ENCODE measurements around the gene LCLAT1. TPM values are rescaled to one million over a fixed set of nuclear protein-coding genes. Genes with fewer than 3 reads are reported as not detected.

Gene LCLAT1
- total and polyA plus RNA-seq, 4 experiments from 2014 or later = 6.1 to 24.9 (median 12.8) TPM

DNA sequence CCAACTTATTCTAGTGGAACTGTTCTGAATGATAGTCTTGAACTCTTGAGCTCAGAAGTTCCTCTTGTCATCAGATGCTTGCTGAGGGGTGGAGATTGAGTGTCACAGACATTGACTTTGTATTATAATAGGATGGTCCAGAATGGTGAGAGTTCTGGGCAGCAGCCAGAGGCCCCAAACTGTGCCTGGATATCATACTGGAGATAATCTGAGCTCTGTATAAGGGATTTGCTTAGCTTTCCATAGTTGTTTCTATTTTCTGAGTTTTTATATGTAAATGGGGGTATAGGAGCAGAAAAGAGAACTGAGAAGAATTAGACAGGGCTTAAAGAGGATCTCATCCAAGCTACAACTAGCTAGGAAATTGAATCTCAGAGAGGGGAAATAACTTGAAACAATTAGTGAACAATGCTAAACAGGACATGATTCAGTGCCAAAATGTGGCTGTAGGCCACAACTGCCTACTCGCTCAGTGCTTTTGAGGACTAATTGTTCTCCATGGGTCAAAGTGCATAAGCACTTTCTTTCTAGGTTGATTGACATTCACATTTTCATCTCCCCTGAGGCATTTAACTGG lies 10.1 kb upstream of the LCLAT1 start:
- DNase-seq = no peak
- Histone ChIP-seq H3K27ac (ENCODE audit: low read depth, low read length) (no peak overlapping the region), H3K4me3 (ENCODE audit: low read length in 2 of 2) (no peak overlapping the region), H3K4me1 (ENCODE audit: insufficient read depth, low read length) (no peaks in the 10 kb centered on the region), H3K9me3 (ENCODE audit: control insufficient read depth in 1 of 2, low read length in 2 of 2) (no peaks in the 10 kb centered on the region), H3K27me3 (ENCODE audit: insufficient read depth, low read length) (no peaks in the 10 kb centered on the region), H3K36me3 (ENCODE audit: insufficient read depth, low read length) (no peaks in the 10 kb centered on the region)
- Mint-ChIP-seq H3K4me1 (peaks cover 0 to 2% (median under 1%) of the 10 kb centered on the region in 4 donors), H3K9me3 (no peaks in the 10 kb centered on the region), H3K4me3 (no peak overlapping the region), H3K36me3 (no peaks in the 10 kb centered on the region), H3K27ac (peak overlapping the region in 1 of 7 donors; percentile 2), H3K27me3 (no peaks in the 10 kb centered on the region)
- ChIA-PET POLR2A (ENCODE audit: partially characterized antibody) (interaction anchor here (1.2 kb wide), 1 partner anchor 10 kb away, joined by 6 read pairs; the partner anchor contains the start of gene LCLAT1), CTCF (ENCODE audit: partially characterized antibody) (no interaction called here)
- intact Hi-C loops (cut with micrococcal nuclease) = no loop called here

DNA sequence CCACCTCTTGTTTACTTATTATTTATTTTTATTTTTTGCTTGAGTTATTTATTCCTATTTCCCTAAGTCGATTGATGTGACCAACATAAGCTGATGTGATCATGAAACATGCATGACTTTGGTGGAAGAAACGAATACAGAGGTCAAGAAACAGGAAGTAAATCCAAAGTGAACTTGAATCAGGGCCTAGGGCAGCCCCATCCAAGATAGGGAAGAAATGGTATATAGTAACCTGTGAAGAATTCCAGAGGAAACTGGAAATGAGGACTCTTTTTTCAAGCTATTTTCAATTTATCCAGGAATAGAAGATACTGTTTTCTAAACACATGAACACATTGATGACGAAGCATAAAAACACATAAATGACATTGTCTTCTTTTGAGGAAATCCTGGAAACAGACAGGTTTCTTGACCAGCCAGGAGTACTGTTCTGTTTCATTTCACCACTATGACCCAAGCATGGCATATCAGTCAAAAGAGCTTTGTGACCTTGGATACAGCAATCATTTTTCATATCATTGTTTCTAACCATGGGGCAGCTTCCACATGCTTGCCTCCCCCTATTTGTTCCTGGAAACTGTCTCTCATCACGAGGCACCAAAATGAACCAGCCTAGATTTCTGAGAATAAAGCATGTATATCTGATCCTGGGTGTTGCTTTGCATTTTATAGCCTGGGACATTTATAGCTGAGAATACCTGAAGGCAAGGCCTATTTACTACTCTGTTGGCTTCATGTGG lies 9.1 kb upstream of the LCLAT1 start:
- CTCF ChIA-PET (ENCODE audit: partially characterized antibody) = interaction anchor here (1.6 kb wide), 1 partner anchor 9 kb away, joined by 4 read pairs; no protein-coding TSS in a partner anchor
- Histone ChIP-seq H3K9me3 (ENCODE audit: control insufficient read depth in 1 of 2, low read length in 2 of 2) (no peaks in the 10 kb centered on the region), H3K36me3 (ENCODE audit: insufficient read depth, low read length) (no peaks in the 10 kb centered on the region), H3K27ac (ENCODE audit: low read depth, low read length) (no peak overlapping the region), H3K4me3 (ENCODE audit: low read length in 2 of 2) (no peak overlapping the region), H3K4me1 (ENCODE audit: insufficient read depth, low read length) (no peaks in the 10 kb centered on the region), H3K27me3 (ENCODE audit: insufficient read depth, low read length) (no peaks in the 10 kb centered on the region)
- Mint-ChIP-seq H3K27ac (no peak overlapping the region), H3K36me3 (no peaks in the 10 kb centered on the region), H3K4me3 (no peak overlapping the region), H3K9me3 (no peaks in the 10 kb centered on the region), H3K4me1 (peaks cover 0 to 2% (median under 1%) of the 10 kb centered on the region in 4 donors), H3K27me3 (no peaks in the 10 kb centered on the region)
- DNase-seq = no peak
- intact Hi-C loops (cut with micrococcal nuclease) = no loop called here
- POLR2A ChIA-PET (ENCODE audit: partially characterized antibody) = interaction anchor here (0.8 kb wide), 1 partner anchor 11 kb away, joined by 3 read pairs; no protein-coding TSS in a partner anchor

GRCh38 chr2:30439296-30439695 lies 7.8 kb upstream of the LCLAT1 start:
- no peaks in the 10 kb centered on the region for H3K36me3 Mint-ChIP-seq
- no peak for DNase-seq
- no peaks in the 10 kb centered on the region for H3K9me3 Mint-ChIP-seq
- Histone ChIP-seq H3K27me3 (ENCODE audit: insufficient read depth, low read length) (no peaks in the 10 kb centered on the region), H3K4me1 (ENCODE audit: insufficient read depth, low read length) (no peaks in the 10 kb centered on the region), H3K36me3 (ENCODE audit: insufficient read depth, low read length) (no peaks in the 10 kb centered on the region), H3K27ac (ENCODE audit: low read depth, low read length) (no peak overlapping the region), H3K4me3 (ENCODE audit: low read length in 2 of 2) (no peak overlapping the region), H3K9me3 (ENCODE audit: control insufficient read depth in 1 of 2, low read length in 2 of 2) (no peaks in the 10 kb centered on the region)
- POLR2A ChIA-PET (ENCODE audit: partially characterized antibody) = no interaction called here
- H3K27me3 Mint-ChIP-seq = no peaks in the 10 kb centered on the region
- intact Hi-C loops (cut with micrococcal nuclease) = no loop called here
- CTCF ChIA-PET (ENCODE audit: partially characterized antibody) = interaction anchor here (1.6 kb wide), 1 partner anchor 10 kb away, joined by 4 read pairs; no protein-coding TSS in a partner anchor
- no peak overlapping the region for H3K4me3 Mint-ChIP-seq
- H3K27ac Mint-ChIP-seq = no peak overlapping the region
- H3K4me1 Mint-ChIP-seq = peaks cover 0 to 3% (median 2%) of the 10 kb centered on the region in 4 donors

- H3K27me3 Mint-ChIP-seq = peaks cover 0 to under 1% of the 10 kb centered on the region in 2 donors
- Histone ChIP-seq H3K36me3 (ENCODE audit: insufficient read depth, low read length) (no peaks in the 10 kb centered on the region), H3K27ac (ENCODE audit: low read depth, low read length) (no peak overlapping the region), H3K4me3 (ENCODE audit: low read length in 2 of 2) (no peak overlapping the region), H3K27me3 (ENCODE audit: insufficient read depth, low read length) (no peaks in the 10 kb centered on the region), H3K9me3 (ENCODE audit: control insufficient read depth in 1 of 2, low read length in 2 of 2) (no peaks in the 10 kb centered on the region), H3K4me1 (ENCODE audit: insufficient read depth, low read length) (no peaks in the 10 kb centered on the region)
- intact Hi-C loops (cut with micrococcal nuclease) = no loop called here
- POLR2A ChIA-PET (ENCODE audit: partially characterized antibody) = no interaction called here
- H3K36me3 Mint-ChIP-seq = no peaks in the 10 kb centered on the region
- CTCF ChIA-PET (ENCODE audit: partially characterized antibody) = no interaction called here
- peak overlapping the region in 1 of 8 donors; percentile 17 for H3K4me3 Mint-ChIP-seq
- H3K4me1 Mint-ChIP-seq = peaks cover 0 to 3% (median 2%) of the 10 kb centered on the region in 4 donors
- peak overlapping the region in 1 of 7 donors; percentile 55 for H3K27ac Mint-ChIP-seq
- peak in 1 of 5 donors; percentile 2 for DNase-seq
- H3K9me3 Mint-ChIP-seq = no peaks in the 10 kb centered on the region
Measured at GRCh38 chr2:30439879-30440278, 7.2 kb upstream of the LCLAT1 start.

GRCh38 chr2:30441023-30441422 lies 6.0 kb upstream of the LCLAT1 start:
- H3K27ac ChIP-seq (ENCODE audit: low read depth, low read length) = no peak overlapping the region

GRCh38 chr2:30443081-30443480 lies 4.0 kb upstream of the LCLAT1 start:
- H3K4me1 Mint-ChIP-seq = peaks cover 6 to 23% (median 13%) of the 10 kb centered on the region in 4 donors
- DNase-seq = no peak
- H3K4me3 ChIP-seq (ENCODE audit: low read length in 2 of 2) = no peak overlapping the region
- ChIA-PET CTCF (ENCODE audit: partially characterized antibody) (no interaction called here), POLR2A (ENCODE audit: partially characterized antibody) (no interaction called here)
- H3K4me3 Mint-ChIP-seq = no peak overlapping the region
- H3K9me3 Mint-ChIP-seq = no peaks in the 10 kb centered on the region
- H3K4me1 ChIP-seq (ENCODE audit: insufficient read depth, low read length) = peaks cover 13% of the 10 kb centered on the region
- peaks cover 0 to 11% of the 10 kb centered on the region in 2 donors for H3K36me3 Mint-ChIP-seq
- H3K27me3 Mint-ChIP-seq = peaks cover 0 to 1% of the 10 kb centered on the region in 2 donors
- intact Hi-C loops (cut with micrococcal nuclease) = no loop called here
- H3K27ac Mint-ChIP-seq = peak overlapping the region in 1 of 7 donors; percentile 61
- H3K27ac ChIP-seq (ENCODE audit: low read depth, low read length) = no peak overlapping the region
- H3K36me3 ChIP-seq (ENCODE audit: insufficient read depth, low read length) = no peaks in the 10 kb centered on the region
- no peaks in the 10 kb centered on the region for H3K27me3 ChIP-seq (ENCODE audit: insufficient read depth, low read length)
- H3K9me3 ChIP-seq (ENCODE audit: control insufficient read depth in 1 of 2, low read length in 2 of 2) = no peaks in the 10 kb centered on the region

More at GRCh38 chr2:30441023-30441422, 6.0 kb upstream of the LCLAT1 start:
- Histone ChIP-seq H3K36me3 (ENCODE audit: insufficient read depth, low read length) (no peaks in the 10 kb centered on the region), H3K9me3 (ENCODE audit: control insufficient read depth in 1 of 2, low read length in 2 of 2) (no peaks in the 10 kb centered on the region), H3K4me1 (ENCODE audit: insufficient read depth, low read length) (peaks cover under 1% of the 10 kb centered on the region), H3K27me3 (ENCODE audit: insufficient read depth, low read length) (no peaks in the 10 kb centered on the region), H3K4me3 (ENCODE audit: low read length in 2 of 2) (no peak overlapping the region)
- H3K27ac Mint-ChIP-seq = no peak overlapping the region
- no peak for DNase-seq
- peaks cover 0 to 1% of the 10 kb centered on the region in 2 donors for H3K27me3 Mint-ChIP-seq
- H3K4me1 Mint-ChIP-seq = peaks cover 0 to 3% (median 2%) of the 10 kb centered on the region in 4 donors
- H3K4me3 Mint-ChIP-seq = no peak overlapping the region
- no peaks in the 10 kb centered on the region for H3K9me3 Mint-ChIP-seq
- CTCF ChIA-PET (ENCODE audit: partially characterized antibody) = interaction anchor here (1.3 kb wide), 1 partner anchor 106 kb away, joined by 3 read pairs; no protein-coding TSS in a partner anchor
- POLR2A ChIA-PET (ENCODE audit: partially characterized antibody) = interaction anchor here (0.6 kb wide), 1 partner anchor 218 kb away, joined by 3 read pairs; no protein-coding TSS in a partner anchor
- intact Hi-C loops (cut with micrococcal nuclease) = no loop called here
- no peaks in the 10 kb centered on the region for H3K36me3 Mint-ChIP-seq

DNA sequence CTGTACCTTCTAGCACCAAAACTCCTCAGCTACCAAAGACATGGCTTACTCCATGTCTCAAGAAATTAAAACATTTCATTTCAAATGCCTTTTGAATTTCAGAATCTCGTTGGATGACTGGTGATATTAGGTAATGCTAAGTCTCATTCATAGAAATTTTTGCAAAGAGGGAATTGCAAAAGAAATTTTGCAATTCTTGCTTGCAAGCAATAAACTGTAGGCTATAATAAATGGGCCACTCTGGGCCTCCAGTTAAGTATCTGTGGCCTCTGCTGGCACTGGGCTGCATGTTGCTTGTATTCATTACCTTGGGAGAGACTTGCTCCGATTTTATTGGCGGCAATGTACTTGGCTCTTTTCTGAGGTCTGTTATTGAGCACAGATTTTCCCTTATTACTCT lies 2.8 kb upstream of the LCLAT1 start:
- intact Hi-C loops (cut with micrococcal nuclease) = no loop called here
- no peaks in the 10 kb centered on the region for H3K27me3 ChIP-seq (ENCODE audit: insufficient read depth, low read length)
- no peaks in the 10 kb centered on the region for H3K9me3 ChIP-seq (ENCODE audit: control insufficient read depth in 1 of 2, low read length in 2 of 2)
- H3K27me3 Mint-ChIP-seq = peaks cover 0 to 1% of the 10 kb centered on the region in 2 donors
- peaks cover 0 to 11% of the 10 kb centered on the region in 2 donors for H3K36me3 Mint-ChIP-seq
- H3K9me3 Mint-ChIP-seq = no peaks in the 10 kb centered on the region
- no peak for DNase-seq
- peaks cover 23% of the 10 kb centered on the region for H3K4me1 ChIP-seq (ENCODE audit: insufficient read depth, low read length)
- no peaks in the 10 kb centered on the region for H3K36me3 ChIP-seq (ENCODE audit: insufficient read depth, low read length)
- H3K4me1 Mint-ChIP-seq = peaks cover 15 to 33% (median 22%) of the 10 kb centered on the region in 4 donors
- no peak overlapping the region for H3K4me3 ChIP-seq (ENCODE audit: low read length in 2 of 2)
- H3K27ac ChIP-seq (ENCODE audit: low read depth, low read length) = no peak overlapping the region
- H3K27ac Mint-ChIP-seq = no peak overlapping the region
- peak overlapping the region in 1 of 8 donors; percentile 13 for H3K4me3 Mint-ChIP-seq
- ChIA-PET POLR2A (ENCODE audit: partially characterized antibody) (interaction anchor here (2.3 kb wide), 1 partner anchor 13 kb away, joined by 6 read pairs; no protein-coding TSS in a partner anchor), CTCF (ENCODE audit: partially characterized antibody) (interaction anchor here (1.2 kb wide), 1 partner anchor 109 kb away, joined by 3 read pairs; no protein-coding TSS in a partner anchor)

Data from CD4-positive, alpha-beta memory T cell (primary cell).